GM08714 (cell line): ENCODE data around the gene SLC15A4.

Experiments
- H3K4me3 ChIP-seq: fragments of 200-500 bp; sonication (Bioruptor generic); 2 replicates; pipeline ENCODE4 v1.5.1; 2014; ENCODE audit warnings: mild to moderate bottlenecking, low read length, inconsistent platforms
- ZNF274 ChIP-seq: IDR thresholded peaks from 2 replicates; pipeline ENCODE4 v1.6.1; 2012; ENCODE audit warnings: mild to moderate bottlenecking, low read depth, low read length

SLC15A4 gene

GRCh38 chr12:128829861-128830504 lies 6.2 kb upstream of the SLC15A4 start:
- H3K4me3 ChIP-seq: peak overlapping the region; percentile 42; the same call in 1 of the 2 replicates
- no peak for TF ChIP-seq ZNF274

DNA sequence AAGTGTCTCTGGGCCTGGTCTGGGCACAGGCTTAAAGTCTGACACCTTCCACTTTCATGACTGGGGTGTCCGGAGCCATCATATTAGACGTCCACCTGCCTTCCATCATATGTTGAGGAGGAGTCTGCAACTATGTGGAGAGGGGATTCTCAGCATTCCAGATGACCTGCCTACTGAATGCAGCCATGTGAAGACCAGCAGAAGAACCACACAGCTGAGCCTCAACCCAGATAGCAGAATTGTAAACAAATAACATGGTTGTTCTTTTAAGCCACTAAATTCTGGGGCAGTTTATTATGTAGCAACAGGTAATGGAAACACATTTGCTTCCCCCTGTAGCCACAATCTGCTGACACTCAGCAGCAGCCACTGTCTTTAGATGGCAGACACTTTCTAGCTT lies 4.0 kb upstream of the SLC15A4 start:
- no peak for TF ChIP-seq ZNF274

DNA sequence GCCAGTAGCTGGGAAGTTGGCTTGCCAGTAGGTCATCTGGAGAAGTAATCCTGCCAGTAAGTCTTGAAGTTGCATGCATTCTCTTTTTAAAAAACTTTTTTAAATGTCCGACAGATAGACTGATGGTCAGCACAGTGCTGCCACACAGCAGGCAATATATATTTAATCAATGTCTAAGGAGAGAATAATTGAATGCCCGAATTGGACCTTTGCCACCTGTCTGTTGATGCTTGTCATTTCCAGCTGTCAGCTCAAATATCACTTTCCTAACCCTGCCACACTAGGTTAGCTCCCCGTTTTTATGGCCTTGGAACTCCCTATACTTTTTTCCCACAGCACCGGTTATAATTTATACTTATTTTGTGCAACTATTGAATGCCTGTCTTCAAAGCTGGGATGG lies 2.1 kb upstream of the SLC15A4 start:
- H3K4me3 ChIP-seq: no peak overlapping the region

More for the DNA sequence above, 4.0 kb upstream of the SLC15A4 start:
- H3K4me3 ChIP-seq: no peak overlapping the region

DNA sequence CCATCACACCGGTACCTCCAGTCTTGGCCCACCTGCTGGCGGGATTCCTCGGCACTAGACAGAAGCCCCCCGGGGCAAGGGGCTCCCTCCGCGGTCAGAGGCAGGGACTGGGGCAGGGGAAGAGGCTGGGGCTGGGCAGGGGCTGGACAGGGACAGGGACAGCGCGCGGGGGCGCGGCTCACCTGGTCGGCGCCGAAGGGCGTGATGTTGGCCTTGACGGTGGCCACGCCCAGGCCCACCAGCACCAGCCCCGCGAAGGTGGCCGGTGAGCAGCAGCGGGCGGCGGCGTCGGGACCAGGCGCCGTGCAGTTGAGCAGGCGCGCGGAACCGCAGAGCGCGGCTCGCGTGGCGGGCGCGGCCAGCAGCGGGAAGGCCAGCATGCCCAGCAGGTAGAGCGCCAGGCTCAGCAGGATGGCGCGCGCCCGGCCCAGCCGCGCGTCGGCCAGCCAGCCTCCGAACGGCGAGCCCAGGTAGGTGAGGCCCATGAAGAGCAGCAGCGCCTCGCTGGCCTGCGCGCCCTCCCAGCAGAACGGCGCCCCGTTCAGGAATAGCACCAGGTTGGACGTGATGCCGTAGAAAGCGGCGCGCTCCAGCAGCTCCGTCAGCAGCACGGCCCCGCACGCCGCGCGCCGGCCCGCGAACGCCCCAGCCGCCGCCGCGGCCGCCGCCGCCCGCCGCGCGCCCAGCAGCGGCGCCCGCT lies 392 bp downstream of the SLC15A4 start:
- peak overlapping the region; percentile 82 for H3K4me3 ChIP-seq
- TF ChIP-seq ZNF274: no peak

More for the DNA sequence above, 2.1 kb upstream of the SLC15A4 start:
- no peak for TF ChIP-seq ZNF274

- no peak for TF ChIP-seq ZNF274
- H3K4me3 ChIP-seq: peak overlapping the region; percentile 82; the same call in 1 of the 2 replicates
Observed at GRCh38 chr12:128820723-128821432, 2.9 kb downstream of the SLC15A4 start.

- TF ChIP-seq ZNF274: no peak
- H3K4me3 ChIP-seq: peak overlapping the region; percentile 4; the same call in 1 of the 2 replicates
Observed at GRCh38 chr12:128820253-128820652, 3.5 kb downstream of the SLC15A4 start.

GRCh38 chr12:128819293-128820144 lies 4.2 kb downstream of the SLC15A4 start:
- H3K4me3 ChIP-seq: peak overlapping the region; percentile 4; the same call in 1 of the 2 replicates
- no peak for TF ChIP-seq ZNF274

GRCh38 chr12:128818065-128819022 lies 5.4 kb downstream of the SLC15A4 start:
- peak overlapping the region; percentile 9; the same call in 1 of the 2 replicates for H3K4me3 ChIP-seq
- no peak for TF ChIP-seq ZNF274

GRCh38 chr12:128817111-128818015 lies 6.4 kb downstream of the SLC15A4 start:
- peak overlapping the region; percentile 50; the same call in 1 of the 2 replicates for H3K4me3 ChIP-seq
- no peak for TF ChIP-seq ZNF274

GRCh38 chr12:128816643-128816920 lies 7.2 kb downstream of the SLC15A4 start:
- no peak for TF ChIP-seq ZNF274
- peak overlapping the region; percentile 49; the same call in 1 of the 2 replicates for H3K4me3 ChIP-seq

DNA sequence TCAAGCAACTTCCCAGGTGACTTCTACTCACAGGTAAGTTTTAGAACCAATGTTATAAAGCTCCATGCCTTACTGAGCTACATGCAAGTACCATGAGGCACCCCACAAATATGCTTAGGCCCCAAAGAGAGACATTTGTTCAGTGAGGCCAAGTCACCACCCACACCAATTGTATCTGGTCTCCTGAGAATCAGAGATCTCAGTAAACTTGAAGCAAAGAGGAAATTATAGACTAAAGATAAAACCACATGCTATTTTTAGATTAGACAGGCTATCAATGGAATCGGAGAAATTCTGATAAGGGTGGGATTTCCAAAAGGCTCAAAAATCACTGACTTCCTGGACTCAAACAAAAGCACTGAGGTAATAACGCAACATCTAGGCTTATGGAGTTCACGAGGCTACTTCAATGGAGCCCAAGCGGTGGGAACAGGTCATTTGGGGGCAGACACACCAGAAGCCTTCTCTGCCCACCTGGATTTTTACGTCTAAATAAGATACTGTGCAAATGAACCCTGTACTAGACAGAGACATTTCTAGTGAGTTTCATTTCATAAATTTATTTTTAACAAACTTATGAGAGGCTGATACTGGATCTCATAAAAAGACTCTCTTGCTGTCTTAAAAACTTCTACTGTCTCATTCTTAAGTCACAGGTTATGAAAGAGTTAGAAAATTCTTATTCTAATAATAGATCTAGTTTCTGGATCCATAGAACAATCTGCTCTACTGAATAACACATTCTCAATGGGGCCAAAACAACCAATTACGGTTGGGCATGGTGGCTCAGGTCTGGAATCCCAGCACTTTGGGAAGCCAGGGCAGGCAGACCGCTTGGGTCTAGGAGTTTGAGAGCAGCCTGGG lies 7.7 kb downstream of the SLC15A4 start:
- no peak for TF ChIP-seq ZNF274
- peak overlapping the region; percentile 49 for H3K4me3 ChIP-seq
